ENCODE data around the gene PRL. TPM values are rescaled to one million over a fixed set of nuclear protein-coding genes. Genes with fewer than 3 reads are reported as not detected.

The PRL gene
- total and polyA plus RNA-seq, 2 of the 8 experiments (the other 6 are each of a cell fraction or from before 2014, with no cell fraction given), result not detected

DNA sequence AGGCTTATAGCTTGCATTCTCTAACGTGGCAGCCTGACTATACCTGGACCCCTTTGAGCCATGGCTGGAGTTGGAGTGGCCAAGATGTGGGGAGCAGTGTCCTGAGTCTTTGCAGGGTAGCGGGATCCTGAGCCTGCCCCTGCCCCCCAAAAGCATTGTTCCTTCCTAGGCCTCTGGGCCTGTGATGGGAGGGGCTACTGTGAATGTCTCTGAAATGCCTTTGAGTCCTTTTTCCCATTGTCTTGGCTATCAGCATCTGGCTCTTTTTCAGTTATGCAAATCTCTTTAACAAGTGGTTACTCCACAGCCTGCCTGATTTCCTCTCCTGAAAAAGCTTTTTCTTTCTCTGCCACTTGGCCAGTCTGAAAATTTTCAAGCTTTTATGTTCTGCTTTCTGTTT lies 17.0 kb upstream of the PRL start:
- Histone ChIP-seq H3K27me3 (replicated peaks in 1 of 4; ENCODE audit: control insufficient read depth in 3 of 4, extremely low read depth in 1 of 4, insufficient read depth in 3 of 4, low read length in 3 of 4) (no peaks in the 10 kb centered on the region), H3K4me1 (replicated peaks in 1 of 4; ENCODE audit: control insufficient read depth in 3 of 4, insufficient read depth in 4 of 4, low read length in 3 of 4) (no peaks in the 10 kb centered on the region), H3K36me3 (ENCODE audit: control insufficient read depth in 2 of 4, insufficient read depth in 4 of 4, low read length in 3 of 4) (peaks cover 0 to 2% (median 0%) of the 10 kb centered on the region in 4 experiments; a peak in 2 of 8 replicates), H3K14ac (ENCODE audit: insufficient read length) (no peak overlapping the region), H3K79me1 (ENCODE audit: low read depth, low read length) (no peaks in the 10 kb centered on the region), H2AFZ (ENCODE audit: low read length) (no peak overlapping the region), H2BK20ac (ENCODE audit: low read length) (no peak overlapping the region), H4K91ac (replicated peaks; ENCODE audit: insufficient read length, low read length) (no peak overlapping the region), H3K27ac (ENCODE audit: low read depth, low read length) (no peak overlapping the region), H4K5ac (ENCODE audit: insufficient read length, low read depth, low read length) (no peak overlapping the region), H4K20me1 (replicated peaks in 1 of 2; ENCODE audit: control insufficient read depth in 1 of 2, insufficient read depth in 2 of 2, low read length in 2 of 2) (no peaks in the 10 kb centered on the region), H2BK12ac (ENCODE audit: low read depth, low read length) (no peak overlapping the region), H2AK5ac (ENCODE audit: low read depth, low read length) (no peak overlapping the region), H3K23ac (ENCODE audit: insufficient read length) (no peak overlapping the region), H3K56ac (replicated peaks; ENCODE audit: insufficient read length, low read depth, low read length) (no peak overlapping the region), H3K9me3 (ENCODE audit: insufficient read depth in 2 of 2, low read depth in 1 of 2, low read length in 1 of 2) (peaks cover 30 to 31% of the 10 kb centered on the region in 2 experiments), H3K79me2 (ENCODE audit: control insufficient read depth in 1 of 2, insufficient read depth in 2 of 2, low read length in 2 of 2) (no peaks in the 10 kb centered on the region), H3K18ac (ENCODE audit: extremely low read depth, low read length) (no peak overlapping the region), H4K8ac (ENCODE audit: extremely low read depth, insufficient read depth, low read length) (no peak overlapping the region), H3K4me2 (ENCODE audit: insufficient read depth in 1 of 2, low read depth in 2 of 2, low read length in 2 of 2) (no peak overlapping the region), H3K23me2 (ENCODE audit: low read depth, low read length) (no peaks in the 10 kb centered on the region), H3K9ac (replicated peaks in 1 of 4; ENCODE audit: extremely low read depth in 1 of 4, low read depth in 3 of 4, low read length in 3 of 4) (no peak overlapping the region), H2BK15ac (ENCODE audit: low read length) (no peak overlapping the region), H2BK120ac (replicated peaks; ENCODE audit: low read depth, low read length) (no peak overlapping the region), H3K4ac (replicated peaks; ENCODE audit: insufficient read length, low read depth, low read length) (no peak overlapping the region), H3K4me3 (ENCODE audit: extremely low read depth in 1 of 4, insufficient read depth in 2 of 4, low read depth in 3 of 4, low read length in 4 of 4) (no peak overlapping the region), H2BK5ac (ENCODE audit: low read depth, low read length) (no peak overlapping the region)
- FAIRE-seq, result no peak
- TF ChIP-seq POU5F1 (IDR thresholded peaks at IDR 0.05; ENCODE audit: low read depth, low read length) (no peak), CTBP2 (IDR thresholded peaks at IDR 0.05; ENCODE audit: borderline replicate concordance, insufficient read depth, insufficient read length, low read length) (no peak), KDM1A (IDR thresholded peaks at IDR 0.05; ENCODE audit: borderline replicate concordance, low read length) (no peak), TBP (IDR thresholded peaks at IDR 0.05; ENCODE audit: low read depth, low read length) (no peak)
- TF ChIP-seq, protein P1, sequence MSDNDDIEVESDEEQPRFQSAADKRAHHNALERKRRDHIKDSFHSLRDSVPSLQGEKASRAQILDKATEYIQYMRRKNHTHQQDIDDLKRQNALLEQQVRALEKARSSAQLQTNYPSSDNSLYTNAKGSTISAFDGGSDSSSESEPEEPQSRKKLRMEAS (IDR thresholded peaks at IDR 0.05), result no peak
- TF ChIP-seq, protein P2, sequence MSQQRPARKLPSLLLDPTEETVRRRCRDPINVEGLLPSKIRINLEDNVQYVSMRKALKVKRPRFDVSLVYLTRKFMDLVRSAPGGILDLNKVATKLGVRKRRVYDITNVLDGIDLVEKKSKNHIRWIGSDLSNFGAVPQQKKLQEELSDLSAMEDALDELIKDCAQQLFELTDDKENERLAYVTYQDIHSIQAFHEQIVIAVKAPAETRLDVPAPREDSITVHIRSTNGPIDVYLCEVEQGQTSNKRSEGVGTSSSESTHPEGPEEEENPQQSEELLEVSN (IDR thresholded peaks at IDR 0.05), result no peak
- CTCF ChIA-PET (ENCODE audit: partially characterized antibody), result no interaction called here
- POLR2A ChIA-PET (ENCODE audit: partially characterized antibody), result no interaction called here
- DNase-seq (ENCODE audit: low read depth in 1 of 2, low spot score in 2 of 2), result no peak
- WGBS, 2 experiments (ENCODE audit: extremely low coverage in 1 of 2, insufficient coverage in 1 of 2, insufficient read length in 1 of 2, insufficient replicate concordance in 2 of 2, low coverage in 1 of 2, low lambda C conversion rate in 2 of 2, missing lambda C conversion rate in 1 of 2), result 85% methylated on average over 2 of the region's 2 CpGs; no CpG with 5 or more reads in 1 of the 2 experiments
